HEK293 (cell line): ENCODE data around the gene FAM110A.

Source experiments
- EGR2 ChIP-seq: fragments of 450-650 bp; formaldehyde crosslinking; IDR thresholded peaks from 2 replicates; pipeline ENCODE4 v1.5.1; 2016; ENCODE audit warnings: low read depth, missing biosample characterization, missing genetic modification characterization
- GLIS2 ChIP-seq: fragments of 450-650 bp; formaldehyde crosslinking; IDR thresholded peaks from 2 replicates; pipeline ENCODE4 v1.5.1; 2016; ENCODE audit warnings: missing biosample characterization, missing genetic modification characterization
- PATZ1 ChIP-seq: fragments of 450-650 bp; formaldehyde crosslinking; IDR thresholded peaks from 2 replicates; pipeline ENCODE4 v1.5.1; 2016; ENCODE audit warnings: missing biosample characterization, missing genetic modification characterization
- ZBTB1 ChIP-seq: fragments of 450-650 bp; formaldehyde crosslinking; IDR thresholded peaks from 2 replicates; pipeline ENCODE4 v1.5.1; 2016; ENCODE audit warnings: missing biosample characterization, missing genetic modification characterization
- ZFP41 ChIP-seq: fragments of 450-650 bp; formaldehyde crosslinking; IDR thresholded peaks from 2 replicates; pipeline ENCODE4 v1.5.1; 2016; ENCODE audit warnings: missing biosample characterization, missing genetic modification characterization, borderline replicate concordance
- ZFP69B ChIP-seq: fragments of 450-650 bp; formaldehyde crosslinking; IDR thresholded peaks from 2 replicates; pipeline ENCODE4 v1.5.1; 2016; ENCODE audit warnings: missing biosample characterization, missing genetic modification characterization
- ZNF121 ChIP-seq: fragments of 450-650 bp; formaldehyde crosslinking; IDR thresholded peaks from 2 replicates; pipeline ENCODE4 v1.5.1; 2016; ENCODE audit warnings: missing biosample characterization, missing genetic modification characterization
- ZNF184 ChIP-seq: fragments of 450-650 bp; IDR thresholded peaks from 2 replicates; pipeline ENCODE4 v1.5.1; 2018; ENCODE audit warnings: missing biosample characterization, mild to moderate bottlenecking, missing genetic modification characterization
- ZNF214 ChIP-seq: fragments of 450-650 bp; formaldehyde crosslinking; IDR thresholded peaks from 2 replicates; pipeline ENCODE4 v1.5.1; 2017; ENCODE audit warnings: missing biosample characterization, mild to moderate bottlenecking, missing genetic modification characterization, borderline replicate concordance
- ZNF266 ChIP-seq: fragments of 450-650 bp; formaldehyde crosslinking; IDR thresholded peaks from 2 replicates; pipeline ENCODE4 v1.5.1; 2016; ENCODE audit warnings: missing biosample characterization, missing genetic modification characterization, low read depth
- ZNF292 ChIP-seq: fragments of 450-650 bp; formaldehyde crosslinking; IDR thresholded peaks from 2 replicates; pipeline ENCODE4 v1.5.1; 2016; ENCODE audit warnings: low read depth, missing biosample characterization, missing genetic modification characterization, borderline replicate concordance
- ZNF302 ChIP-seq: fragments of 450-650 bp; formaldehyde crosslinking; IDR thresholded peaks from 2 replicates; pipeline ENCODE4 v1.5.1; 2016; ENCODE audit warnings: missing biosample characterization, missing genetic modification characterization, low read depth
- ZNF324 ChIP-seq: fragments of 450-650 bp; formaldehyde crosslinking; IDR thresholded peaks from 2 replicates; pipeline ENCODE4 v1.5.1; 2016; ENCODE audit warnings: missing biosample characterization, missing genetic modification characterization
- ZNF335 ChIP-seq: fragments of 450-650 bp; formaldehyde crosslinking; conservative IDR thresholded peaks from 2 replicates; pipeline ENCODE4 v1.5.1; 2016; ENCODE audit warnings: missing biosample characterization, missing genetic modification characterization
- ZNF394 ChIP-seq: fragments of 450-650 bp; formaldehyde crosslinking; IDR thresholded peaks from 2 replicates; pipeline ENCODE4 v1.5.1; 2016; ENCODE audit warnings: missing biosample characterization, missing genetic modification characterization, mild to moderate bottlenecking, moderate library complexity, borderline replicate concordance
- ZNF501 ChIP-seq: fragments of 450-650 bp; formaldehyde crosslinking; IDR thresholded peaks from 2 replicates; pipeline ENCODE4 v1.5.1; 2016; ENCODE audit warnings: missing biosample characterization, missing genetic modification characterization
- ZNF560 ChIP-seq: fragments of 450-650 bp; formaldehyde crosslinking; IDR thresholded peaks from 2 replicates; pipeline ENCODE4 v1.5.1; 2017; ENCODE audit warnings: missing biosample characterization, missing genetic modification characterization, borderline replicate concordance
- ZNF624 ChIP-seq: fragments of 450-650 bp; formaldehyde crosslinking; IDR thresholded peaks from 2 replicates; pipeline ENCODE4 v1.5.1; 2017; ENCODE audit warnings: missing biosample characterization, missing genetic modification characterization
- ZNF629 ChIP-seq: fragments of 450-650 bp; formaldehyde crosslinking; IDR thresholded peaks from 2 replicates; pipeline ENCODE4 v1.5.1; 2017; ENCODE audit warnings: missing biosample characterization, missing genetic modification characterization
- ZNF654 ChIP-seq: fragments of 450-650 bp; formaldehyde crosslinking; IDR thresholded peaks from 2 replicates; pipeline ENCODE4 v1.5.1; 2016; ENCODE audit warnings: low read depth, missing biosample characterization, missing genetic modification characterization
- ZNF670 ChIP-seq: fragments of 450-650 bp; formaldehyde crosslinking; IDR thresholded peaks from 2 replicates; pipeline ENCODE4 v1.5.1; 2016; ENCODE audit warnings: missing biosample characterization, missing genetic modification characterization, low read depth
- ZNF776 ChIP-seq: fragments of 450-650 bp; formaldehyde crosslinking; IDR thresholded peaks from 2 replicates; pipeline ENCODE4 v1.5.0; 2017; ENCODE audit warnings: missing biosample characterization, missing genetic modification characterization, borderline replicate concordance
- ZNF791 ChIP-seq: fragments of 450-650 bp; formaldehyde crosslinking; IDR thresholded peaks from 2 replicates; pipeline ENCODE4 v1.5.1; 2016; ENCODE audit warnings: missing biosample characterization, missing genetic modification characterization
- TF ChIP-seq, protein P1 (sequence below): fragments of 450-650 bp; formaldehyde crosslinking; IDR thresholded peaks from 2 replicates; pipeline ENCODE4 v1.5.1; 2016; ENCODE audit warnings: missing biosample characterization, missing genetic modification characterization
- TF ChIP-seq, protein P2 (sequence below): fragments of 450-650 bp; formaldehyde crosslinking; IDR thresholded peaks from 2 replicates; pipeline ENCODE4 v1.5.1; 2016; ENCODE audit warnings: missing biosample characterization, missing genetic modification characterization
- TF ChIP-seq, protein P3 (sequence below): fragments of 450-650 bp; formaldehyde crosslinking; IDR thresholded peaks from 2 replicates; pipeline ENCODE4 v1.5.1; 2016; ENCODE audit warnings: missing biosample characterization, missing genetic modification characterization
- TF ChIP-seq, protein P4 (sequence below): fragments of 450-650 bp; formaldehyde crosslinking; IDR thresholded peaks from 2 replicates; pipeline ENCODE4 v1.5.1; 2016; ENCODE audit warnings: missing biosample characterization, missing genetic modification characterization, borderline replicate concordance

Gene FAM110A

DNA sequence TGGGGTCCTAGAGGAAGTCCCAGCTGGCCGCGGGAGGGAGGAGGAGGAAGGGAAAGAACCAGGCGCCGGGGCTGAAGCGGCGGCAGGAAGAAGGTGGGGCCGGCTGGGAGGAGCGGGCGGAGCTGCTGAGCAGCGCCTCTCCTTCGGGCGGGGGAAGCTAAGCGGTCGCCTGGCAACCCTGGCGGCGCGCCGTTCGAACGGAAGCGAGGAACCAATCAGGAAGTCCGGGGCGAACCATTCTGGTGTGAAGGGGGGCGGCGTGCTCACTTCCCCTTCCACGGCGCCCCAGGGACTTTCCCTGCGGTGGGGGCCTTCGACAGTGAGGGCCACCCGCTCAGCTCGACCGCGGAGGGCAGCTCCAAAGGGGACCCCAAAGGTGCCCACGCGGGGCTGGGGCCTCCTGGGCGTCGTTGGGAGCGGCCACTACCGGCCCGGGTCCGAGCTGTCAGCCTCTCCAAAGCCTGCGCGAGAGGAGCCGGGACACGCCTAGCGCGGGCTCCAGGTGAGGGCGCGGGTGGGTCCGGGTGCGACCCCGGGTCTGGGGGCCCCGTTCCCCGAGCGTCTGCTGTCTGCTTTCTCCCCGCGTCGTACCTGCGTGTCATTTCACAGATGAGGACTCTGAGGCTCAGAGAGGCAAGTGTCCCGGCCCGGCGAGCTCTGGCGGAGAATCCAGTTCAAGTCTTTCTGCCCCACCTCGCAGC, at the start of gene FAM110A (continued):
- TF ChIP-seq, protein P1, sequence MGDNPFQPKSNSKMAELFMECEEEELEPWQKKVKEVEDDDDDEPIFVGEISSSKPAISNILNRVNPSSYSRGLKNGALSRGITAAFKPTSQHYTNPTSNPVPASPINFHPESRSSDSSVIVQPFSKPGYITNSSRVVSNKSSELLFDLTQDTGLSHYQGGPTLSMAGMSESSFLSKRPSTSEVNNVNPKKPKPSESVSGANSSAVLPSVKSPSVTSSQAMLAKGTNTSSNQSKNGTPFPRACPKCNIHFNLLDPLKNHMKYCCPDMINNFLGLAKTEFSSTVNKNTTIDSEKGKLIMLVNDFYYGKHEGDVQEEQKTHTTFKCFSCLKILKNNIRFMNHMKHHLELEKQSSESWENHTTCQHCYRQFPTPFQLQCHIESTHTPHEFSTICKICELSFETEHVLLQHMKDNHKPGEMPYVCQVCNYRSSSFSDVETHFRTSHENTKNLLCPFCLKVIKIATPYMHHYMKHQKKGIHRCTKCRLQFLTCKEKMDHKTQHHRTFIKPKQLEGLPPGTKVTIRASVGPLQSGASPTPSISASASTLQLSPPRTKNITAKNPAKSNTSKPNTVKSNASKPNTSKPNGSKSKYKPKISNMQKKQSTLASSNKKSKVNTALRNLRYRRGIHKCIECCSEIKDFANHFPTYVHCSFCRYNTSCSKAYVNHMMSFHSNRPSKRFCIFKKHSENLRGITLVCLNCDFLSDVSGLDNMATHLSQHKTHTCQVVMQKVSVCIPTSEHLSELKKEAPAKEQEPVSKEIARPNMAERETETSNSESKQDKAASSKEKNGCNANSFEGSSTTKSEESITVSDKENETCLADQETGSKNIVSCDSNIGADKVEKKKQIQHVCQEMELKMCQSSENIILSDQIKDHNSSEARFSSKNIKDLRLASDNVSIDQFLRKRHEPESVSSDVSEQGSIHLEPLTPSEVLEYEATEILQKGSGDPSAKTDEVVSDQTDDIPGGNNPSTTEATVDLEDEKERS = no peak
- TF ChIP-seq ZNF335 (tag by site-specific recombination) = peak; percentile 97
- TF ChIP-seq ZNF776 (tag by site-specific recombination) = no peak
- TF ChIP-seq ZNF266 (tag by site-specific recombination) = no peak
- TF ChIP-seq EGR2 = 0 out of 2 replicates have a peak, but pooled peaks have one; percentile 32
- TF ChIP-seq ZNF121 = no peak
- peak; percentile 77; the same call in 1 of the 2 replicates for TF ChIP-seq ZNF501
- peak; percentile 67; the same call in 1 of the 2 replicates for TF ChIP-seq PATZ1
- TF ChIP-seq ZNF654 (tag by site-specific recombination) = no peak
- TF ChIP-seq ZNF629 = peak; percentile 51
- TF ChIP-seq ZNF560 = no peak
- TF ChIP-seq GLIS2 (tag by site-specific recombination) = peak; percentile 92
- TF ChIP-seq ZNF302 (tag by site-specific recombination) = no peak
- TF ChIP-seq ZNF394 (tag by site-specific recombination) = peak; percentile 74; the same call in 1 of the 2 replicates
- TF ChIP-seq, protein P2, sequence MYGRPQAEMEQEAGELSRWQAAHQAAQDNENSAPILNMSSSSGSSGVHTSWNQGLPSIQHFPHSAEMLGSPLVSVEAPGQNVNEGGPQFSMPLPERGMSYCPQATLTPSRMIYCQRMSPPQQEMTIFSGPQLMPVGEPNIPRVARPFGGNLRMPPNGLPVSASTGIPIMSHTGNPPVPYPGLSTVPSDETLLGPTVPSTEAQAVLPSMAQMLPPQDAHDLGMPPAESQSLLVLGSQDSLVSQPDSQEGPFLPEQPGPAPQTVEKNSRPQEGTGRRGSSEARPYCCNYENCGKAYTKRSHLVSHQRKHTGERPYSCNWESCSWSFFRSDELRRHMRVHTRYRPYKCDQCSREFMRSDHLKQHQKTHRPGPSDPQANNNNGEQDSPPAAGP (tag by site-specific recombination) = peak; percentile 80; the same call in 1 of the 2 replicates
- TF ChIP-seq ZNF791 (tag by site-specific recombination) = no peak
- no peak for TF ChIP-seq ZNF670 (tag by site-specific recombination)
- TF ChIP-seq, protein P3, sequence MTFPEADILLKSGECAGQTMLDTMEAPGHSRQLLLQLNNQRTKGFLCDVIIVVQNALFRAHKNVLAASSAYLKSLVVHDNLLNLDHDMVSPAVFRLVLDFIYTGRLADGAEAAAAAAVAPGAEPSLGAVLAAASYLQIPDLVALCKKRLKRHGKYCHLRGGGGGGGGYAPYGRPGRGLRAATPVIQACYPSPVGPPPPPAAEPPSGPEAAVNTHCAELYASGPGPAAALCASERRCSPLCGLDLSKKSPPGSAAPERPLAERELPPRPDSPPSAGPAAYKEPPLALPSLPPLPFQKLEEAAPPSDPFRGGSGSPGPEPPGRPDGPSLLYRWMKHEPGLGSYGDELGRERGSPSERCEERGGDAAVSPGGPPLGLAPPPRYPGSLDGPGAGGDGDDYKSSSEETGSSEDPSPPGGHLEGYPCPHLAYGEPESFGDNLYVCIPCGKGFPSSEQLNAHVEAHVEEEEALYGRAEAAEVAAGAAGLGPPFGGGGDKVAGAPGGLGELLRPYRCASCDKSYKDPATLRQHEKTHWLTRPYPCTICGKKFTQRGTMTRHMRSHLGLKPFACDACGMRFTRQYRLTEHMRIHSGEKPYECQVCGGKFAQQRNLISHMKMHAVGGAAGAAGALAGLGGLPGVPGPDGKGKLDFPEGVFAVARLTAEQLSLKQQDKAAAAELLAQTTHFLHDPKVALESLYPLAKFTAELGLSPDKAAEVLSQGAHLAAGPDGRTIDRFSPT (tag by site-specific recombination) = no peak
- no peak for TF ChIP-seq ZNF624
- TF ChIP-seq ZNF324 (tag by site-specific recombination) = 0 out of 2 replicates have a peak, but pooled peaks have one; percentile 49
- TF ChIP-seq, protein P4, sequence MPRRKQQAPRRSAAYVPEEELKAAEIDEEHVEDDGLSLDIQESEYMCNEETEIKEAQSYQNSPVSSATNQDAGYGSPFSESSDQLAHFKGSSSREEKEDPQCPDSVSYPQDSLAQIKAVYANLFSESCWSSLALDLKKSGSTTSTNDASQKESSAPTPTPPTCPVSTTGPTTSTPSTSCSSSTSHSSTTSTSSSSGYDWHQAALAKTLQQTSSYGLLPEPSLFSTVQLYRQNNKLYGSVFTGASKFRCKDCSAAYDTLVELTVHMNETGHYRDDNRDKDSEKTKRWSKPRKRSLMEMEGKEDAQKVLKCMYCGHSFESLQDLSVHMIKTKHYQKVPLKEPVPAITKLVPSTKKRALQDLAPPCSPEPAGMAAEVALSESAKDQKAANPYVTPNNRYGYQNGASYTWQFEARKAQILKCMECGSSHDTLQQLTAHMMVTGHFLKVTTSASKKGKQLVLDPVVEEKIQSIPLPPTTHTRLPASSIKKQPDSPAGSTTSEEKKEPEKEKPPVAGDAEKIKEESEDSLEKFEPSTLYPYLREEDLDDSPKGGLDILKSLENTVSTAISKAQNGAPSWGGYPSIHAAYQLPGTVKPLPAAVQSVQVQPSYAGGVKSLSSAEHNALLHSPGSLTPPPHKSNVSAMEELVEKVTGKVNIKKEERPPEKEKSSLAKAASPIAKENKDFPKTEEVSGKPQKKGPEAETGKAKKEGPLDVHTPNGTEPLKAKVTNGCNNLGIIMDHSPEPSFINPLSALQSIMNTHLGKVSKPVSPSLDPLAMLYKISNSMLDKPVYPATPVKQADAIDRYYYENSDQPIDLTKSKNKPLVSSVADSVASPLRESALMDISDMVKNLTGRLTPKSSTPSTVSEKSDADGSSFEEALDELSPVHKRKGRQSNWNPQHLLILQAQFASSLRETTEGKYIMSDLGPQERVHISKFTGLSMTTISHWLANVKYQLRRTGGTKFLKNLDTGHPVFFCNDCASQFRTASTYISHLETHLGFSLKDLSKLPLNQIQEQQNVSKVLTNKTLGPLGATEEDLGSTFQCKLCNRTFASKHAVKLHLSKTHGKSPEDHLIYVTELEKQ (tag by site-specific recombination) = 0 out of 2 replicates have a peak, but pooled peaks have one; percentile 37
- TF ChIP-seq ZFP41 = no peak
- peak; percentile 88 for TF ChIP-seq ZFP69B (tag by site-specific recombination)
- no peak for TF ChIP-seq ZBTB1 (tag by site-specific recombination)
- TF ChIP-seq ZNF184 = no peak
- no peak for TF ChIP-seq ZNF214 (tag by site-specific recombination)
- TF ChIP-seq ZNF292 (tag by site-specific recombination) = no peak
